Astrocyte (in vitro differentiated cells and primary cell): Measurements from ENCODE around the gene MT1M. TPM values are rescaled to one million over a fixed set of nuclear protein-coding genes. Genes with fewer than 3 reads are reported as not detected.

Source experiments
- DNase-seq: peaks from one replicate; pipeline ENCODE4 v3.0.0-alpha.2; 2010; ENCODE audit warnings: low read depth
- FAIRE-seq: peaks from 2 replicates; lab custom pipeline; 2011; peaks lifted over from hg19 to GRCh38; lab: Jason Lieb, UNC
- H2AFZ ChIP-seq: 2 replicates; pipeline ENCODE4 v1.6.0; 2012; ENCODE audit warnings: low read depth, low read length, inconsistent platforms
- H3K27ac ChIP-seq: 2 replicates; pipeline ENCODE4 v1.5.1; 2011; ENCODE audit warnings: low read depth, low read length, inconsistent platforms
- H3K27me3 ChIP-seq: 2 replicates; pipeline ENCODE4 v1.6.0; 2011; ENCODE audit warnings: low read length, inconsistent platforms; ENCODE audit not compliant: insufficient read depth
- H3K36me3 ChIP-seq: 2 replicates; pipeline ENCODE4 v1.5.1; 2011; ENCODE audit warnings: low read length, inconsistent platforms; ENCODE audit not compliant: insufficient read depth
- H3K4me1 ChIP-seq: 2 replicates; pipeline ENCODE4 v1.5.1; 2011; ENCODE audit warnings: low read length, inconsistent platforms; ENCODE audit not compliant: insufficient read depth
- H3K4me2 ChIP-seq: 2 replicates; pipeline ENCODE4 v1.6.0; 2012; ENCODE audit warnings: low read length, inconsistent platforms
- H3K4me3 ChIP-seq: 2 replicates; pipeline ENCODE4 v1.5.1; 2011; ENCODE audit warnings: low read depth, mild to moderate bottlenecking, low read length, inconsistent platforms; ENCODE audit not compliant: insufficient read depth
- H3K79me2 ChIP-seq: 2 replicates; pipeline ENCODE4 v1.6.0; 2012; ENCODE audit warnings: mild to moderate bottlenecking, low read length, inconsistent platforms; ENCODE audit not compliant: insufficient read depth
- H3K9ac ChIP-seq: 2 replicates; pipeline ENCODE4 v1.6.0; 2012; ENCODE audit warnings: mild to moderate bottlenecking, low read length, inconsistent platforms
- H3K9me3 ChIP-seq: 2 replicates; pipeline ENCODE4 v1.5.1; 2012; ENCODE audit warnings: low read depth, mild to moderate bottlenecking, low read length, inconsistent platforms; ENCODE audit not compliant: insufficient read depth
- H4K20me1 ChIP-seq: 2 replicates; pipeline ENCODE4 v1.6.0; 2012; ENCODE audit warnings: low read length, inconsistent platforms; ENCODE audit not compliant: insufficient read depth
- H3K27ac Mint-ChIP-seq: one replicate; pipeline ENCODE4 v1.8.0; 2021; ENCODE audit warnings: mild to moderate bottlenecking, mixed read lengths; ENCODE audit not compliant: unreplicated experiment
- H3K27me3 Mint-ChIP-seq: one replicate; pipeline ENCODE4 v1.8.0; 2021; ENCODE audit warnings: low read depth, mixed read lengths; ENCODE audit not compliant: unreplicated experiment
- H3K36me3 Mint-ChIP-seq: one replicate; pipeline ENCODE4 v1.8.0; 2021; ENCODE audit warnings: low read depth, mixed read lengths; ENCODE audit not compliant: unreplicated experiment
- H3K4me1 Mint-ChIP-seq: one replicate; pipeline ENCODE4 v1.8.0; 2021; ENCODE audit warnings: low read depth, mixed read lengths; ENCODE audit not compliant: unreplicated experiment
- H3K4me3 Mint-ChIP-seq: one replicate; pipeline ENCODE4 v1.8.0; 2021; ENCODE audit warnings: mild to moderate bottlenecking, moderate library complexity, mixed read lengths; ENCODE audit not compliant: unreplicated experiment
- H3K9me3 Mint-ChIP-seq: one replicate; pipeline ENCODE4 v1.8.0; 2021; ENCODE audit warnings: mild to moderate bottlenecking, mixed read lengths; ENCODE audit not compliant: unreplicated experiment
- EZH2 ChIP-seq: IDR thresholded peaks from 2 replicates; pipeline ENCODE4 v1.6.1; 2012; ENCODE audit warnings: mild to moderate bottlenecking, low read length, inconsistent platforms; ENCODE audit not compliant: insufficient read depth
- total RNA-seq: library from RNA; stranded (reverse); gene quantifications from 2 replicates; pipeline ENCODE4 v1.2.1, GENCODE V29; 2021
- TF ChIP-seq, protein P1 (sequence below): IDR thresholded peaks from 2 replicates; pipeline ENCODE4 v1.5.1; 2011; ENCODE audit warnings: low read depth, mild to moderate bottlenecking, inconsistent platforms, low read length, moderate library complexity; ENCODE audit not compliant: insufficient read depth

The MT1M gene
- total RNA-seq, 1 donor from 2014 or later: not detected

DNA sequence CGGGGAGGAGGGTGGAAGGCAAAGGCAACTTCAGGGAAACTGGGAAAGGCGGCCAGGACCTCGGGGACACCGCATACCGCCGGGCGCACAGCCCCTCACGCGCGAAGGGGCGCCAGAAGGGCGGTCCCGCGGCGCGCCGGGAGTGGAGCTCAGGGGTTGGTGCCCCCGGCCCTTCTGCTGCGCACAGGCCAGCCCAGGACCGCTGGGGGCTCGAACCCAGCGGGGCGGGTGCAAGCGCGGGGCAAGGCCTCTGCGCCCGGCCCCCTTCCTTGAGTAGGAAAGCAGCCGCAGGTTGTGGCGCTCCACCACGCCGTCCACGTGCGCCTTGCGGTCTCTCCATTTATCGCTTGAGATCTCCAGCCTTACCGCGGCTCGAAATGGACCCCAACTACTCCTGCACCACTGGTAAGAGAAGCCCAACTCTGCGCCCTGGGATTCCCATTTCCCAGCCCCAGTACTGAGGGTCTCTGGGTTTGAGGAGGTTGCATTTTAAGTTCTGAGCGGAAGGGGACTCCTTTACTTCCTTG is 3.0 kb downstream of the MT1M start:
- TF ChIP-seq, protein P1, sequence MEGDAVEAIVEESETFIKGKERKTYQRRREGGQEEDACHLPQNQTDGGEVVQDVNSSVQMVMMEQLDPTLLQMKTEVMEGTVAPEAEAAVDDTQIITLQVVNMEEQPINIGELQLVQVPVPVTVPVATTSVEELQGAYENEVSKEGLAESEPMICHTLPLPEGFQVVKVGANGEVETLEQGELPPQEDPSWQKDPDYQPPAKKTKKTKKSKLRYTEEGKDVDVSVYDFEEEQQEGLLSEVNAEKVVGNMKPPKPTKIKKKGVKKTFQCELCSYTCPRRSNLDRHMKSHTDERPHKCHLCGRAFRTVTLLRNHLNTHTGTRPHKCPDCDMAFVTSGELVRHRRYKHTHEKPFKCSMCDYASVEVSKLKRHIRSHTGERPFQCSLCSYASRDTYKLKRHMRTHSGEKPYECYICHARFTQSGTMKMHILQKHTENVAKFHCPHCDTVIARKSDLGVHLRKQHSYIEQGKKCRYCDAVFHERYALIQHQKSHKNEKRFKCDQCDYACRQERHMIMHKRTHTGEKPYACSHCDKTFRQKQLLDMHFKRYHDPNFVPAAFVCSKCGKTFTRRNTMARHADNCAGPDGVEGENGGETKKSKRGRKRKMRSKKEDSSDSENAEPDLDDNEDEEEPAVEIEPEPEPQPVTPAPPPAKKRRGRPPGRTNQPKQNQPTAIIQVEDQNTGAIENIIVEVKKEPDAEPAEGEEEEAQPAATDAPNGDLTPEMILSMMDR: no peak
- peak; percentile 98 for TF ChIP-seq EZH2
- Mint-ChIP-seq H3K27ac (no peak overlapping the region), H3K4me3 (no peak overlapping the region), H3K27me3 (peaks cover 92% of the 10 kb centered on the region), H3K36me3 (no peaks in the 10 kb centered on the region), H3K9me3 (peaks cover 2% of the 10 kb centered on the region), H3K4me1 (peaks cover 8% of the 10 kb centered on the region)
- Histone ChIP-seq H3K9me3 (no peaks in the 10 kb centered on the region), H2AFZ (peak overlapping the region; percentile 48), H3K27me3 (peaks cover 93% of the 10 kb centered on the region), H4K20me1 (no peaks in the 10 kb centered on the region), H3K79me2 (no peaks in the 10 kb centered on the region), H3K27ac (no peak overlapping the region), H3K4me3 (peak overlapping the region; percentile 30), H3K4me2 (peak overlapping the region; percentile 70), H3K4me1 (peaks cover 21% of the 10 kb centered on the region), H3K9ac (no peak overlapping the region), H3K36me3 (no peaks in the 10 kb centered on the region)
- DNase-seq (no peak), FAIRE-seq (no peak)

DNA sequence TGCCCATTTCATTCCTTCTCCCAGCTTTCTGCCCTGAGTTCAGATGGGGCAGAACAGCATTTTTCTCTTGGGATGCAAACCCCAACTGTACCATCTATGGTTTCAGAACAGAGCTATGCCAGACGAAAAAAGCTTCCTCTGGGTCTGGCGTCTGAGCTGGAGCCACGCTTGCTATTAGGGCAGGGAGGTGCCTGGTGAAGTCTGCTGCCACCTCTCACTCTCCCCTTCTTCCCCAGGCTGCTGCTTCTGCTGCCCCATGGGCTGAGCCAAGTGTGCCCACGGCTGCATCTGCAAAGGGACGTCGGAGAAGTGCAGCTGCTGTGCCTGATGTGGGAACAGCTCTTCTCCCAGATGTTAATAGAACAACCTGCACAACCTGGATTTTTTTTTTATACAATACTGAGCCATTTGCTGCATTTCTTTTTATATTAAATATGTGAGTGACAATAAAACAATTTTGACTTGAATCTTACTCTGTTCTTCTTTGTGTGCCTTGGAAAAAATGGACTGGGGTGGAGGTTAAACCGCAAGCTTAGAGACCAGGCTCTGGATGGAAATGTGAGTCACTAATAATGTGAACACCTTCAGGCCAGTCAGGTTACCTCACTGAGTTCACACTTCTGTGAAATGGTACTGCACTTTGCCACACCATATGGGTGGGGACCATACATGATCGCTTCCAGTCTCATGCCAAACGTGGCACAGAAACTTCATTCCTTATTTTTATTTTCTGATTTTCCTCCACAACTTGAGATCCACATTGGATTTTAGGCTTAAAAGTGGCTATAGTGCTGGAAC is 4.4 kb downstream of the MT1M start:
- FAIRE-seq: no peak
- no peak overlapping the region for H3K4me2 ChIP-seq
- Mint-ChIP-seq H3K36me3 (no peaks in the 10 kb centered on the region), H3K27ac (no peak overlapping the region), H3K9me3 (peaks cover 2% of the 10 kb centered on the region), H3K4me3 (peak overlapping the region; percentile 34), H3K27me3 (peaks cover 90% of the 10 kb centered on the region), H3K4me1 (peaks cover 8% of the 10 kb centered on the region)
- TF ChIP-seq, protein P1: no peak
- no peak for TF ChIP-seq EZH2
- DNase-seq: no peak
- peaks cover 96% of the 10 kb centered on the region for H3K27me3 ChIP-seq
- H3K9me3 ChIP-seq: no peaks in the 10 kb centered on the region
- no peaks in the 10 kb centered on the region for H3K36me3 ChIP-seq
- H4K20me1 ChIP-seq: no peaks in the 10 kb centered on the region
- H3K27ac ChIP-seq: no peak overlapping the region
- H3K79me2 ChIP-seq: no peaks in the 10 kb centered on the region
- peaks cover 21% of the 10 kb centered on the region for H3K4me1 ChIP-seq
- H3K9ac ChIP-seq: no peak overlapping the region
- H3K4me3 ChIP-seq: no peak overlapping the region
- no peak overlapping the region for H2AFZ ChIP-seq
